Measurements from ENCODE around the gene GABPB1.

GRCh38 chr15:50345298-50345697, 9.7 kb downstream of the GABPB1 start:
- no peak for TF ChIP-seq CTCF (IDR thresholded peaks at IDR 0.05 in 4 of 5, conservative IDR thresholded peaks at IDR 0.05 in 1 of 5)
- TF ChIP-seq POLR2A (IDR thresholded peaks at IDR 0.05): no peak
